GM18520 (cell line): ENCODE measurements around the gene TFF1.

ENCODE experiments used
- ATAC-seq: cut with Tn5 transposase; IDR thresholded peaks from one replicate; pipeline ENCODE4 v1.9.1; 2021; ENCODE audit not compliant: unreplicated experiment

TFF1 gene

DNA sequence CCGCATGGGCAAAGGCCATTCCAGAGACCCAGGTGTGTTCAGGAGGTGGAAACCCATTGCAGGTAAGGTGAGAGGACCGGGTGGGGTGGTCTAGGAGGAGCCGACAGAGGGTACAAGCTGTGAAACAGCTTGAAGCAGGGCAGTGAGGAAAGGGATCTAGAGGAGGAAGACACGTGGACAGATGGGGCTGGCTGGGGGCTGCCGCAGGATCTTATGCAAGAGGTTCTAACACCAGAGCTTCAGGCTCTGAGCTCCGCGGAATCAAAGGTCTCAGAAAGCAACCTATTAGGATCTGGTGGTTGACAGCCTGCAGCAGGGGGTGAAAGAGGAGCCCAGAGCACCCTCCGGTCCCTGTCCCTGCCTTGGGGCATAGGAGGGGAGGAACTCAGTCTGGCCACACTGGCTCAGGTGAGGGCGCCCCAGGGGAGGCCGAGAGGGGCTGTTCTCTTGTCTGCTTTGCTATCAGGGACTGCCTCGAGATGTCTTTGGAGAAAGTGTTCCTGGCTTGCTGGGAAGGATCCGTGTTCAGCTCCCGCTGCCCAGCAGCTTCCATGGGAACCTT is 1.9 kb downstream of the TFF1 start:
- ATAC-seq, result no peak

DNA sequence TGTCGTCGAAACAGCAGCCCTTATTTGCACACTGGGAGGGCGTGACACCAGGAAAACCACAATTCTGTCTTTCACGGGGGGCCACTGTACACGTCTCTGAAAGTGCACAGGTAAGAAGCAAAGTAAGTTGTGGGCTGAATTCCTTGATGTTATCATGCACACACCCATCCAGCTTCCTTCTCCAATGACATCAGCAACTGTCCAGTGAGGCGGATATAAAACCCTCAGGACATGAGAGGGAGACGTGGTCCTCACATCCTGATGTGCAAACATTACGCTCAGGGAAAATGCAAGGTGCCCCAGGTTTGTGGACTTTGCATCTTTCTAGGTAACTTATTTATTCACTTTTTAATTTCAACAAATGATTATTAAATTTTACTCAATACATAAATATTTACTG is 3.0 kb downstream of the TFF1 start:
- no peak for ATAC-seq

DNA sequence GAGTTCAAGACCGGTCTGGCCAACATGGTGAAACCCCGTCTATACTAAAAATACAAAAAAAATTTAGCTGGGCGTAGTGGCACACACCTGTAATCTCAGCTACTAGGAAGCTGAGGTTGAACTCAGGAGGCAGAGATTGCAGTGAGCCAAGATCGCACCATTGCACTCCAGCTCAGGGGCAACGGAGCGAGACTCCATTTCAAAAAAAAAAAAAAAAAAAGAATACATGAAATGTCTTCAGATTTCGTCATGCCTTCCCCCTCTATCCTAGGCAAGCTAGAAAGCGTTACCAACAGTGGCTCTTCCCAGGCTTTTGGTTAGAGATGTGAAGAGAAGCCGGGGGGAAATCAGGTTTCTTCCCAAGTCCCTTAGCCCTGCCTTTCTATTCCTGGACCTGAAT is 3.6 kb downstream of the TFF1 start:
- no peak for ATAC-seq

DNA sequence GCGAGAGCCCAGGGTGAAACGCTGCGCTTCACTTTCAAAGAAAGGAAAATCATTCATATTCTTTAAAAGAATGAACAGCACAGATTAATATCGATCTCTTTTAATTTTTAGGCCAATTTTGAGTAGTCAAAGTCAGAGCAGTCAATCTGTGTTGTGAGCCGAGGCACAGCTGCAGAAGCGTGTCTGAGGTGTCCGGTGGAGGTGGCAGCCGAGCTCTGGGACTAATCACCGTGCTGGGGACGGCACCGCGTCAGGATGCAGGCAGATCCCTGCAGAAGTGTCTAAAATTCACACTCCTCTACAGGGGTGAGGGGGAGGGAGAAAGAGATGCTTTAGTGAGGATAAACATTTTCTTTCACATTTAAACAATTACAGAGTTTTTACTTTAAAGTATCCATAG is 4.1 kb downstream of the TFF1 start:
- ATAC-seq, result no peak

DNA sequence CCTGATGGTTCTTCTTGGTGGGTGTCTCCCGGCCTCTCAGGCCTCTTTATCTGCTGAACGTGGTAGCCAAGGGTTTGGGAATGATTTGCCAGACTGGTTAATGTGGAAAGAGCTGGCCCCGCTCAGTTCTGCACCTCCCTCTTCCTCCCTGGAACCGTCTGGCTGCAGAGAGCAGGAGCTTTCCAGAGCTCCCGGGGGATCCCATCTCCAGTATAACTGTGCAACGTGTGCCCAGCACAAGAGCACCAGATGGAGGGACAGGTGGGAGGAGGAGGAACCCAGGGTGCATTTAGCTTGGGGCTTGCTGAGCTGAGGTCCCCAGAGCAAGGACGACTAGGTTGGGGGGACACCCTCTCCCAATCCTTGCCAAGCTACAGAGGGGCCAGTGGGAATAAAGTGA is 5.0 kb downstream of the TFF1 start:
- ATAC-seq, result no peak

DNA sequence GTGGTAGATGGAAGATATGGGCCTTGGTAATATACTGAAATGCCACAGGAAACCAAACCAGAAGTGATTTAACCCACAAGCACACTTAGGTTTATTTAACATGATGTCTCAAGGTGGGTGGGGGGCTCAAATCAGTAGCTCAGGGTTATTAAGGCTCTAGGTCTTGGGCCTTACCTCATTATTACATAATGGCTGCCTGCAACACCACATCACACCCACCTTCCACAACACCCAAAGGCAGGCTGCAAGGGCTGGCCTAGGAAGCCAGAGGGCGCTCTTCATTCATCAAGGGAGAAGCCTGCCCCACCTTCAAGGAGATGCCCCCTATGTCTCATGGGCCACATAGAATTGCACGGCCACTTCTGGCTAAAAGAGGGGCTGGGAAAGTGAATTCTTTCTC is 6.0 kb downstream of the TFF1 start:
- no peak for ATAC-seq

DNA sequence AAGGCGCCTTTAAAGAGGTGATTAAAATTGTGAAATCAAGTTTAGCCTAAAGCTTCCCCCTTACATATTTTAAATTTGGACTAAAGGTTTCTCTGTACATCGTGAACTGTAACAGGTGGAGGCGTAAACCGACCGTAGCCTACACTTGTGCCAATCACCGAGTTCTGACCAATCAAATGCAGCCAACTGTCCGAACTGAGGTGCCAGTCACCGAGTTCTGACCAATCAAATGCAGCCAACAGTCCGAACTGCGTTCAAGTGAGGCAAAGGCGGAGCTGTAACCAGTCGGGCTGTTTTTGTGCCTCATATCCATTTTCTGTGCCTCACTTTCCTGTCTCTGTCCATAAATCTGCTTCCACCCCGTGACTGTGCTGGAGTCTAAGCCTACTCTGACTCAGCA is 7.4 kb downstream of the TFF1 start:
- ATAC-seq, result no peak

DNA sequence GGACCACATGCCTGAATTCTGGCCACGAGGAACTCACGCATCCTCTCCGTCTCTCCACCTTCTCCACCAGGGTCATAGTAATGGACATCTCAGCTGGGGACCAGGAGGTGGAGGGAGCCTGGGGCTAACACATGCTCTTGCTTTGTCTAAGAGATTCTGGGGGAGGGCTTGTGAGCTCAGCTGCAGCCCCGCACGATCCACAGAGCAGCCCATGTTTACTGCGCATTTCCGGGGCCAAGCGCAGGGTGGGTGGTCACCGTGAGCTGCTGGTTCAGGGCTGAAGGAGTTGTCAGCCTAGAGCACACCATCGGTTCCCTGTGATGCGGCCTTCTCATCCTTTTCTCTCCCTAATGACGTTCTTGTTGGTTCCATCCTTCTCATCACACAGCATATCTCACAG is 8.1 kb downstream of the TFF1 start:
- ATAC-seq, result no peak

DNA sequence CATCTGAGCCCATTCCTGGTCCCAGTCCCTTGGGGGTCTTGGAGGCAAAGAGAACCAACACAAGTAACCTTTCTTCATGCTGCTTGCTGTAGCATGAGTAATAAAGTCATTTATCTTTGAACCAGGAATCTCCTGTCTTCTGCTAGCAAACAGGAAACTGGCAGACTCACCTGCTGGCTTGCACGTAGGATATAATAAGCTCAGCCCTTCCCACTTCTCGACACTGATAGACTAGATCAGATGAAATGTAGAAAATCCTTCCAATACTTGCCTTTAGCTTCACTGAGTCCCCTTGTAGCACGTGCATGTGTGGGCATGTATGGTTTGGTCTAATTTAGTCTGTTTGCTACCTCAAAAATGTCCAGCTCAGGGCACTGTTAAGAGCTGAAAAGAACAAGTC is 9.0 kb downstream of the TFF1 start:
- no peak for ATAC-seq

DNA sequence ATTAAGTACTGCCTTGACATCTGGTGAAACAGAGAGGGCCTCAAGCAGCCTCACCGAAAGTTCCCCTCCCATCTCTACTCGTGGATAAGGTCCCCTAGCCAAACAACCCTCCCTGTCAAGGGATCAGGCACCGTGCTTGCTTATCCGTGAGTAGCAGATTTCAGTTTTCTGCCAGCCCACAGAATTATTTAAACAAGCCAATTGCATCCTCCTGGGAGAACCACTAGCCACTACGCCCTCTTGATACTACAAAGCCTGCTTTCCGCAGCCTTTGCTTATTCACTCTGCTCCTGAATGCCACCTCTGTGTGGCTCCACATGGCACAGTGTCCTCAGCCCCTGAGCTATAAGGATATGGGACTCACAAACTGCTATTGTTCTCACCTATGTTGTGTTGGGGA is 9.7 kb downstream of the TFF1 start:
- ATAC-seq, result no peak

DNA sequence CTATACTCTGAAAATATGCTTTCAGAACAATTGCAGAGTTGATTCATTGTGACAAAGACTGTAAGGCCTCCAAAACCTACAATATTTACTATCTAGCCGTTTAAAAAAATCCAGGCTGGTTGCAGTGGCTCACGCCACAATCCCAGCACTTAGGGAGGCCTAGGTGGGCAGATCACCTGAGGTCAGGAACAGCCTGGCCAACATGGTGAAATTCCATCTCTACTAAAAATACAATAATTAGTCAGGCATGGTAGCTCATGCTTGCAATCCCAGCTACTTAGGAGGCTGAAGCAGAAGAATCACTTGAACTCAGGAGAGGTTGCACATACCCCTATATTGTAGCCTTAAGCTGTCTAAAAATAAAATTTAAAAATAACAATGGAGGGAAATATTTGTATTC is 10.3 kb downstream of the TFF1 start:
- ATAC-seq, result no peak

DNA sequence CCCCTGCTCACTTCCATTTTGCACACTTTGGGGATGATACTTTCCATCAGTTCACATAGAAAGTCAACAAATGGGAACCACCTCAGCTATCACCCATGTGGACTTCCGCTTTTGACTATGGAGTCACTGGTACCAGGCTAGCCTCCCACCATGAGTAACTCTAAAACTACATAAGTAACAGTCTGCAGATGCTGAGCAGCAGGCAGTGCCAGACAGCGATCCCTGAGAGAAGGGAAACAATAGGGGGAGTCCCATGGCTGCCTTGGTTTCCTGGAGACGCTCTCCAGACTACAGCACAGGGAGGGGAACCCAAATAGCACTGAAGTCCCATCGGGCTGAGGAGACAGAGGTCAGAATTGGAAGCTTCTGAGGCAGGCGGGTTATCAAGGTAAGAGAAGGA is 12.7 kb downstream of the TFF1 start:
- ATAC-seq, result no peak

DNA sequence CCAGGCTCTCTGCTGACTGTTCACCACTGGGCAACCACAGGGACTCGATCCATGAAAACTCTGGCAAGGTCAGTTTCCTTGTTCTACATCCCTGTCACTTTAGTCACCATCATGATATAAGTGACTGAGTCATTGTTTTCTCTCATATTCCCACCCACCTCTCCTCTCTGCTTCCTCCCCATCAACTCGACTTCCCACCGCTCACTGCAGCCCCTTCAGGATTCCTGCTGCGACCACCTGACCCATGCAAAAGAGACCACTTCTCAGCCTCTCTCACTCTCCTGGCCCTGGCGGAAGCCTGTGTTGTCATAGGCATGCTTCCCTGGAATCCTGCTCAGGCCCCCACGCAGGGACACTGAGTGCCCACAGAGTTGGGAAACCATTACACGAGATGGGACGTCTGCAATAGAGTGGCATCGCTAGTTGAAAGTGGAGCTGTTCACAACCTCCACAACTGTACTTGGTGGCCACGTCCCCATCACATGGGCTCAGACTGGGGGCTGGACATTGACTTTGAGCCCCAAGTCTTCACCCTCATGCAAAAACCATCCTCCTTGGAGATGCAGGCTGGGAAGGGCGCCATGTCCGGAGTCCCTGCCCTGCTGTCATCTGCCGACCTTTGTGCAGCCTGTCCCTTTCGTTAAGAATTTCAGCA is 13.8 kb downstream of the TFF1 start:
- ATAC-seq, result no peak

DNA sequence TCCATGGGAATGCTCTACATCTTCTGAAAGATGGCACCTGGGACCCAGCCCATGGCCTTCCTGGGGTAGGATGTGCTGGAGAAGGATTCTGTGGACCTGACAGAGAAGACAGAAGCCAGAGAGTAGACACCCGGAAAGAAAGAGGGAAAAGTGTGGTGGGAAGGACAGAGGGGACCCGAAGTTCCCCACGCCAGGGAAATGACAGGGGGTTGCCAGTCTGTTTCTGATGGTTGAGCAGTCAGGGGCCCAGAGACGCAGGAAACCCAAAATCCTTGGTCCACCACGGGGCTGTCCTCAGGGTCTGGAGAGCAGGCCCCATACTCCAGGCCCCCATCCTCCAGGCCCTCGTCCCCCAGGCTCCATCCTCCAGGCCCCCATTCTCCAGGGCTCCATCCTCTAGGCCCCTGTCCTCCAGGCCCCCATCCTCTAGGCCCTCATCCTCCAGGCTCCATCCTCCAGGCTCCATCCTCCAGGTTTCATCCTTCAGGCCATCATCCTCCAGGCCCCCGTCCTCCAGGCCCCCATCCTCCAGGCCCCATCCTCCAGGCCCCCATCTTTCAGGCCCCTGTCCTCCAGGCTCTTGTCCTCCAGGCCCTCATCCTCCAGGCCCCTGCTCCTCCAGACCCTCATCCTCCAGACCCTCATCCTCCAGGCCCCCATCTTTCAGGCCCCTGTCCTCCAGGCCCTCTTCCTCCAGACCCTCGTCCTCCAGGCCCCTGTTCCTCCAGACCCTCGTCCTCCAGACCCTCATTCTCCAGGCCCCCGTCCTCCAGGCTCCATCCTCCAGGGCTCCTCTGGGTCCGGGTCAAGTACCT is 14.5 kb downstream of the TFF1 start:
- no peak for ATAC-seq

DNA sequence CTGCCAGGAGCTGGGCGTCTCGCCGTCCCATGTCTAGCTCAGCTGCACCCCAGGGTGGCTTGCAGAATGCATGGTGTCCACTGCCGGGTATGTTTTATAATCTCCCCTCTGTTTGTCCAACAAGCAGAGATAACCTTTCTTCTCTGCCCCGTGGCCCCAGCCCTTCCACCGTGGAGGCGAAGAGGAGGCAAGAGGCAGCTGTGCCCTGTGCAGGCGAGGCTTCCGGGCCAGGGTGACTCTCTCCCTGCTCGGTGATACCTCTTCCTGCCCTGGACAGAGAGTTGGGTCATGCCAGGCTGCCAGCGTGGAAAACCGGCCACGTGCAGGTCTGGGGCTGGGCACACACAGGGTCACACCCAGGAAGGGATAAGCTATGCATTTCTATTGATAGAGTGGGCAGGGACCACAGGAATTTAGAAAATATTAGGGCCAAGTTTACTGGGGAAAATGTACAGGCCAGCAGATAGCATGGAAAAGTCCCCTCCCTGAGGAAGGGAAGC is 15.4 kb downstream of the TFF1 start, which contains the start of gene TFF2:
TFF2 (minus strand) TSS at position 68 of the 500 bp plus-strand sequence; CDS start at position 31, 37 bp downstream.
- ATAC-seq, result no peak

DNA sequence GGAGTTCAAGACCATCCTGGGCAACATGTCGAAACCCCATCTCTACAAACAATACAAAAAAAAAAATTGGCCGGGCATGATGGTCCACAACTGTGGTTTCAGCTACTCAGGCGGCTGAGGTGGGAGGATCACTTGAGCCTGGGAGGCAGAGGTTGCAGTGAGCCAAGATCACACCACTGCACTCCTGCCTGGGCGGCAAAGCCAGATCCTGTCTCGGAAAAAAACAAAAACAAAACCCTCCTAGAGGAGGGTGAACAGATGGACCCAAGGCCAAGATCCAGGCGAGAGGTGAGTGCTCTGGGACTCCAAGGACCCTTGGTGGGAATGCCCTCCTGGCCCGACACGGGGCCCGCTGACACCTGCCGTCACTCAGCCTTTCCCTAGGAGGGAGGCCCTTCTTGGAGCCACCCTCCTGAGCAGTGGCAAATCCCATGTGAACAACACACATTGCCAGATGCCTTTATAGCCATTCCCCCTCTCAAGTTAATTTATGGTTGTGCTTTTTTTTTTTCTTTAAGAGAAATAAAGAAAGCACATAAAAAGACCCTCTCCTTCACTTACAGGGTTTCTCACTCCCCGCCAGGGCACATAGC is 15.9 kb downstream of the TFF1 start:
- ATAC-seq, result no peak

DNA sequence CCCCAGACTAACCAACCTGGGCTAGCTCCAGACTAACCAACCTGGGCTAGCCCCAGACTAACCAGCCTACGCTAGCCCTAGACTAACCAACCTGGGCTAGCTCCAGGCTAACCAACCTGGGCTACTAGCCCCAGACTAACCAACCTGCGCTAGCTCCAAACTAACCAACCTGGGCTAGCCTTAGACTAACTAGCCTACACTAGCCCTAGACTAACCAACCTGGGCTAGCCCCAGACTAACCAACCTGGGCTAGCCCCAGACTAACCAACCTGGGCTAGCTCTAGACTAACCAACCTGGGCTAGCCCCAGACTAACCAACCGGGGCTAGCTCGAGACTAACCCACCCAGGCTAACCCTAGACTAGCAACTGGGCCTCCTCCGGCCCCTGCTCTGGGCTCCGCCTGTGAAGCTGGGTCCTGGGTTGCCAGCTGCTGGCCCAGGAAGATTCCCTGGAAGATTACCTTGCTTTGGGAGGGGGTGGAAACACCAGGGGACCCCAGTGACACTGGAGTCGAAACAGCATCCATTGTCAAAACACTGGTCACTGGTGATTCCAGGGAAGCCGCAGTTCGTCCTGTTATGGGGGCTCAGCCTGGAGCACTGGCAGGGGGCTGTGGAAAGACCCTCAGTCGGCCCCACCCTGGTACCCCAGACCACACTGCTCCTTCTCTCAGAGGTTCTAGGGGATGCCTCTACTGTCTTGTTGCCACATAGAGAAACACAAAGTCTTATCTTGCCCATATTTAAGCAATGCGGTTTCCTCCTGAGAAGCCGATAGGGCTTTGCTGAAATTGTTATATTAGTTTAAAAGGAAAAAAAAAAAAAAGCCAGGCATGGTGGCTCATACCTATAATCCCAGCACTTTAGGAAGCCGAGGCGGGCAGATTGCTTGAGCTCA is 16.7 kb downstream of the TFF1 start:
- no peak for ATAC-seq

DNA sequence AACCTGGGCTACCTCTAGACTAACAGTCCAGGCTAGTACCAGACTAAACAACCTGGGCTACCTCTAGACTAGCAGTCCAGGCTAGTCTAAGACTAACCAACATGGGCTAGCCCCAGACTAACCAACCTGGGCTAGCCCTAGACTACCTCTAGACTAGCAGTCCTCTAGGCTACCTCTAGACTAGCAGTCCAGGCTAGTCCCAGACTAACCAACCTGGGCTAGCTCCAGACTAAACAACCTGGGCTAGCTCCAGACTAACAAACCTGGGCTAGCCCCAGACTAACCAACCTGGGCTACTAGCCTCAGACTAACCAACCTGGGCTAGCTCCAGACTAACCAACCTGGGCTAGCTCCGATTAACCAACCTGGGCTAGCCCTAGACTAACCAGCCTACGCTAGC is 17.6 kb downstream of the TFF1 start:
- no peak for ATAC-seq

DNA sequence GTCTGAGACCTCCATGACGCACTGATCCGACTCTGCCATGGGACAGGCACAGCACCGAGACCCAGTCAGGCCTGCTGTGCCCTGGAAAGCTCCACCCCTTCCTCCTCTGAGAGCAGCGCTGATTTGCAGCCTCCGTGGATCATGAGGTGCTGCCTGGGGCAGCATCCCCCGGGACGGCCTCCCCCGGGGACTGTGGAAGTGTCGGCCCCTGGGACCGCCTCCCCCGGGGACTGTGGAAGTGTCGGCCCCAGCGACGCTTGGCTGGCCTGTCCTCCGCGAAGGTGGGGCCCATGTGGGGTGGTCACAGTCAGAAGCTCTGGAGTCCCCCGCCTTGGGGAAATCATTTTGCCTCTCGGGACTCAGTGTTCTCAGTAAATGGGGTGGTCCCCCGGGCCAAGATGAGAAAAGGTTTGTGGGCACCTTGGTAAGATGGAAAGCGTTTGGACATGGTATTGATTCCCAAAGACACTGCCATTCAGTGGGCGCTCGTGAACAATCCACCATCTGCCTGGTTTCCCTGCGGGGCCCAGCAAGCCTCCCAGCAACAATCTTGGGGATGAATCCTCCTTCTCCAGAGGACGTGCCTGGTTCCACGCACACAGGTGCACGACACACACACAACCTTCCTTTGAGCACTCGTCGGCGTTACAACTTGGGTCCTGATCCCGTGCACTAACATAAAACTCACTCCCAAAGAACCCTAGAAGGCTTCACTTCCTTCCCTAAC is 18.6 kb downstream of the TFF1 start:
- no peak for ATAC-seq
